GM19395 (cell line): ENCODE results near the gene TBRG4.

ENCODE experiments used
- ATAC-seq: cut with Tn5 transposase; IDR thresholded peaks from one replicate; pipeline ENCODE4 v1.9.1; 2021; ENCODE audit warnings: mild to moderate bottlenecking, moderate library complexity; ENCODE audit not compliant: unreplicated experiment

The TBRG4 gene

GRCh38 chr7:45060295-45060694 lies 51.2 kb downstream of the TBRG4 start:
- no peak for ATAC-seq

DNA sequence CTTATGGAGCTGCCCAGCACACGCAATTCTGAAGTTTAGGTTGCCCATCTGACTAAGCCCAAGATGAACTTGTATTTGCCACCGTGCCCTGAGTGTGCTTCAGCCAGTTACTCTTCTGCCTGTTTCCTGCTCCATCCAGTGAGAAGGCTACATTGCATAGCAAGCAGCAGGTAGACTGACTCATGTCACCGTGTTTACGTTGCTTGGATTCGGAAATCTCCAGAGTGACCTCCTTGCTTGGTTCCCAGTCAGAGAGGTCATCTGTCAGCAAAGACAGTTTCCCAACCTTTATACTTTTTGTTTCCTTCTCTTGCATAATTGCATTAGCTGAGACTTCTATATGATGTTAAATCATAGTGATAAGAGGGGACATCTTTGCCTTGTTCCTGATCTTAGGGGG lies 53.6 kb downstream of the TBRG4 start:
- no peak for ATAC-seq

DNA sequence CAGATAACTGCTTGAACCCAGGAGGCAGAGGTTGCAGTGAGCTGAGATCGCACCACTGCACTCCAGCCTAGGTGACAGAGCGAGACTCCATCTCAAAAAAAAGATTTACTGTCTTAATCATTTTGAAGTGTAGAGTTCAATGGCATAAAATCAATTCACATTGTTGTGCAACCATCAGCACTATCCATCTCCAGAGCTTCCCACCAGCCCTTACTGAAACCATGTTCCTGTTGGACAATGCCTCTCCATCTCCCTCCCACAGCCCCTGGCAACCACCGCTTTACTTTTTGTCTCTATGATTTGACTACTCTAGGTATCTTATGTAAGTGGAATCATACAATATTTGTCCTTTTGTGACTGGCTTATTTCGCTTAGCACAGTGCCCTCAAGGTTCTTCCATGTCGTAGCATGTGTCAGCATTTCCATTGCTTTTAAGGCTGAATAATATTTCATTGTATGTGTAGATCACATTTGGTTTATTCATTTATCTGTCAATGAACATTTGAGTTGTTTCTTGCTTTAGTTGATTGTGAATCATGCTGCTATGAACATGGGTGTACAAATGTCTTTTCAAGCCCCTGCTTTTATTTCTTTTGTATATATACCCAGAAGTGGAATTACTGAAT lies 55.8 kb downstream of the TBRG4 start:
- ATAC-seq, result no peak

GRCh38 chr7:45055016-45055415 lies 56.5 kb downstream of the TBRG4 start:
- no peak for ATAC-seq

GRCh38 chr7:45054442-45054841 lies 57.1 kb downstream of the TBRG4 start:
- no peak for ATAC-seq

GRCh38 chr7:45053941-45054340 lies 57.6 kb downstream of the TBRG4 start:
- ATAC-seq, result no peak

- no peak for ATAC-seq
Observed at GRCh38 chr7:45053401-45053800, 58.1 kb downstream of the TBRG4 start.

DNA sequence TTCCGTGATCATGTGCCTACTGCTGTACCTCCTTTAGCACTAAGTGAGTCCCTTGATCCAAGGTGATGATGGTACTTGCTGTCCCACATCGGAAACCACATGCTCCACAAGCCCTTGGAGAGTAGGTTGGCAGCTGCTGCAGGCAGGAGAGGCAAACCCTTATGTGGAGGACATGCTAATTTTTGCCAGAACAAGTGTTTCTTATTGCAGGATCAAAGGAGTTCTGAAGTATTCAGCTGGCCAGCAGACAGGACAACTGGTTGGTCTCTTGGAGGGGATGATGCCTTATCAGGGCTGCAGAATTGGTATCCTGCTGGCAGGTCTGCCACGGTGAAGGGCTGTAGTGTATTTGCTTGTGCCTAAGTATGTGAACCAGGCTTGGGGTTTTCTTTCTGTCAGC lies 59.5 kb downstream of the TBRG4 start:
- ATAC-seq, result no peak

GRCh38 chr7:45050198-45050597 lies 61.3 kb downstream of the TBRG4 start:
- no peak for ATAC-seq
